ENCODE data around the gene XK.

The XK gene

GRCh38 chrX:37679888-37680287 is 5.7 kb upstream of the XK start:
- no peak for DNase-seq

GRCh38 chrX:37684426-37684825 is 1.2 kb upstream of the XK start:
- DNase-seq, result no peak

- no peak for DNase-seq
Measured at GRCh38 chrX:37684973-37685372, 618 bp upstream of the XK start.

GRCh38 chrX:37686369-37686995 is 891 bp downstream of the XK start:
- DNase-seq, result no peak

- DNase-seq, result no peak
Measured at GRCh38 chrX:37686996-37687395, 1.4 kb downstream of the XK start.

GRCh38 chrX:37690119-37690518 is 4.5 kb downstream of the XK start:
- no peak for DNase-seq

GRCh38 chrX:37692918-37693317 is 7.3 kb downstream of the XK start:
- no peak for DNase-seq

- DNase-seq, result no peak
Measured at GRCh38 chrX:37697169-37697760, 11.7 kb downstream of the XK start.

- DNase-seq, result no peak
Measured at GRCh38 chrX:37701588-37701987, 16.0 kb downstream of the XK start.

- no peak for DNase-seq
Measured at GRCh38 chrX:37711991-37712390, 26.4 kb downstream of the XK start.

GRCh38 chrX:37712458-37712857 is 26.9 kb downstream of the XK start:
- DNase-seq, result no peak

GRCh38 chrX:37714479-37714878 is 28.9 kb downstream of the XK start:
- DNase-seq, result no peak

GRCh38 chrX:37716602-37717001 is 31.0 kb downstream of the XK start:
- no peak for DNase-seq

GRCh38 chrX:37717708-37718107 is 32.1 kb downstream of the XK start:
- no peak for DNase-seq

- no peak for DNase-seq
Measured at GRCh38 chrX:37722595-37722994, 37.0 kb downstream of the XK start.

- DNase-seq, result no peak
Measured at GRCh38 chrX:37726346-37726745, 40.8 kb downstream of the XK start.

GRCh38 chrX:37745354-37745753 is 59.8 kb downstream of the XK start:
- peak; percentile 70 for DNase-seq

GRCh38 chrX:37745835-37746217 is 60.2 kb downstream of the XK start:
- no peak for DNase-seq

- no peak for DNase-seq
Measured at GRCh38 chrX:37746218-37746941, 60.8 kb downstream of the XK start.

GRCh38 chrX:37746951-37747350 is 61.4 kb downstream of the XK start:
- DNase-seq, result no peak

- DNase-seq, result no peak
Measured at GRCh38 chrX:37752281-37752680, 66.7 kb downstream of the XK start.

- no peak for DNase-seq
Measured at GRCh38 chrX:37752936-37753335, 67.3 kb downstream of the XK start.

GRCh38 chrX:37753384-37753783 is 67.8 kb downstream of the XK start:
- no peak for DNase-seq

GRCh38 chrX:37754516-37754915 is 68.9 kb downstream of the XK start:
- no peak for DNase-seq

- DNase-seq, result no peak
Measured at GRCh38 chrX:37755025-37755424, 69.4 kb downstream of the XK start.
